GM10847 (cell line): ENCODE results near the gene POLD2.
A peak's percentile ranks its signal among the peaks of the same experiment; 100 is the strongest.

Experiments
- POLR2A ChIP-seq: IDR thresholded peaks from 2 replicates; pipeline ENCODE4 v1.6.1; 2011; ENCODE audit not compliant: insufficient read length; ENCODE audit errors: extremely low read depth

The POLD2 gene

GRCh38 chr7:44096326-44096881 lies 26.9 kb downstream of the POLD2 start:
- TF ChIP-seq POLR2A, result no peak

- TF ChIP-seq POLR2A, result no peak
These were observed 27.6 kb downstream of the POLD2 start for GRCh38 chr7:44095781-44096180.

GRCh38 chr7:44094883-44095592 lies 28.3 kb downstream of the POLD2 start:
- TF ChIP-seq POLR2A, result no peak

GRCh38 chr7:44094365-44094764 lies 29.0 kb downstream of the POLD2 start:
- TF ChIP-seq POLR2A, result no peak

- TF ChIP-seq POLR2A, result no peak
These were observed 30.2 kb downstream of the POLD2 start for GRCh38 chr7:44093102-44093641.

GRCh38 chr7:44087911-44088838 lies 35.2 kb downstream of the POLD2 start:
- TF ChIP-seq POLR2A, result no peak

GRCh38 chr7:44086627-44087026 lies 36.7 kb downstream of the POLD2 start:
- no peak for TF ChIP-seq POLR2A

- no peak for TF ChIP-seq POLR2A
These were observed 37.8 kb downstream of the POLD2 start for GRCh38 chr7:44085546-44085945.

- TF ChIP-seq POLR2A, result no peak
These were observed 38.6 kb downstream of the POLD2 start for GRCh38 chr7:44084701-44085100.

- TF ChIP-seq POLR2A, result no peak
These were observed 39.6 kb downstream of the POLD2 start for GRCh38 chr7:44083796-44084195.

GRCh38 chr7:44082541-44083207 lies 40.7 kb downstream of the POLD2 start:
- TF ChIP-seq POLR2A, result peak; percentile 55

- no peak for TF ChIP-seq POLR2A
These were observed 42.0 kb downstream of the POLD2 start for GRCh38 chr7:44081266-44081748.

- TF ChIP-seq POLR2A, result no peak
These were observed 42.6 kb downstream of the POLD2 start for GRCh38 chr7:44080686-44081265.

GRCh38 chr7:44080118-44080517 lies 43.2 kb downstream of the POLD2 start:
- TF ChIP-seq POLR2A, result no peak
